ENCODE data around the gene DST. TPM values are rescaled to one million over a fixed set of nuclear protein-coding genes. Genes with fewer than 3 reads are reported as not detected.

The DST gene
- total and polyA plus RNA-seq, 2 of the 8 experiments (the other 6 are each of a cell fraction or from before 2014, with no cell fraction given): 49.4 to 116 TPM

- Histone ChIP-seq H4K5ac (ENCODE audit: insufficient read length, low read depth, low read length) (no peak overlapping the region), H2BK15ac (ENCODE audit: low read length) (no peak overlapping the region), H3K18ac (ENCODE audit: extremely low read depth, low read length) (no peak overlapping the region), H3K79me2 (ENCODE audit: control insufficient read depth in 1 of 2, insufficient read depth in 2 of 2, low read length in 2 of 2) (no peaks in the 10 kb centered on the region), H3K14ac (ENCODE audit: insufficient read length) (no peak overlapping the region), H2AFZ (ENCODE audit: low read length) (no peak overlapping the region), H4K8ac (ENCODE audit: extremely low read depth, insufficient read depth, low read length) (no peak overlapping the region), H2BK20ac (ENCODE audit: low read length) (no peak overlapping the region), H3K4me1 (replicated peaks in 1 of 4; ENCODE audit: control insufficient read depth in 3 of 4, insufficient read depth in 4 of 4, low read length in 3 of 4) (no peaks in the 10 kb centered on the region), H2BK120ac (replicated peaks; ENCODE audit: low read depth, low read length) (no peak overlapping the region), H3K56ac (replicated peaks; ENCODE audit: insufficient read length, low read depth, low read length) (no peak overlapping the region), H2BK5ac (ENCODE audit: low read depth, low read length) (no peak overlapping the region), H4K91ac (replicated peaks; ENCODE audit: insufficient read length, low read length) (no peak overlapping the region), H2BK12ac (ENCODE audit: low read depth, low read length) (no peak overlapping the region), H3K23ac (ENCODE audit: insufficient read length) (no peak overlapping the region), H3K36me3 (ENCODE audit: control insufficient read depth in 2 of 4, insufficient read depth in 4 of 4, low read length in 3 of 4) (peaks cover 4 to 54% (median 27%) of the 10 kb centered on the region in 4 experiments), H3K9me3 (ENCODE audit: insufficient read depth in 2 of 2, low read depth in 1 of 2, low read length in 1 of 2) (no peaks in the 10 kb centered on the region; a peak in 1 of 4 replicates), H3K23me2 (ENCODE audit: low read depth, low read length) (no peaks in the 10 kb centered on the region), H4K20me1 (replicated peaks in 1 of 2; ENCODE audit: control insufficient read depth in 1 of 2, insufficient read depth in 2 of 2, low read length in 2 of 2) (peaks cover 0 to 1% of the 10 kb centered on the region in 2 experiments), H3K4ac (replicated peaks; ENCODE audit: insufficient read length, low read depth, low read length) (no peak overlapping the region), H3K9ac (replicated peaks in 1 of 4; ENCODE audit: extremely low read depth in 1 of 4, low read depth in 3 of 4, low read length in 3 of 4) (no peak overlapping the region), H3K79me1 (ENCODE audit: low read depth, low read length) (no peaks in the 10 kb centered on the region), H3K27ac (ENCODE audit: low read depth, low read length) (no peak overlapping the region), H3K4me3 (ENCODE audit: extremely low read depth in 1 of 4, insufficient read depth in 2 of 4, low read depth in 3 of 4, low read length in 4 of 4) (no peak overlapping the region), H2AK5ac (ENCODE audit: low read depth, low read length) (no peak overlapping the region), H3K27me3 (replicated peaks in 1 of 4; ENCODE audit: control insufficient read depth in 3 of 4, extremely low read depth in 1 of 4, insufficient read depth in 3 of 4, low read length in 3 of 4) (no peaks in the 10 kb centered on the region), H3K4me2 (ENCODE audit: insufficient read depth in 1 of 2, low read depth in 2 of 2, low read length in 2 of 2) (no peak overlapping the region)
- FAIRE-seq (no peak), DNase-seq (ENCODE audit: low read depth in 1 of 2, low spot score in 2 of 2) (no peak)
- CTCF ChIA-PET (ENCODE audit: partially characterized antibody): no interaction called here
- POLR2A ChIA-PET (ENCODE audit: partially characterized antibody): no interaction called here
- WGBS, 2 experiments (ENCODE audit: extremely low coverage in 1 of 2, insufficient coverage in 1 of 2, insufficient read length in 1 of 2, insufficient replicate concordance in 2 of 2, low coverage in 1 of 2, low lambda C conversion rate in 2 of 2, missing lambda C conversion rate in 1 of 2): 87% methylated on average over 1 of the region's 1 CpG; no CpG with 5 or more reads in 1 of the 2 experiments
- TF ChIP-seq RAD21 (IDR thresholded peaks at IDR 0.05 in 1 of 2, conservative IDR thresholded peaks at IDR 0.05 in 1 of 2; ENCODE audit: low read depth in 2 of 2, low read length in 2 of 2) (no peak), TCF12 (IDR thresholded peaks at IDR 0.05; ENCODE audit: low read depth, low read length) (no peak), CBX5 (IDR thresholded peaks at IDR 0.05; ENCODE audit: low read depth, low read length) (no peak), RFX5 (IDR thresholded peaks at IDR 0.05; ENCODE audit: borderline replicate concordance, low read depth, low read length) (no peak), ASH2L (IDR thresholded peaks at IDR 0.05; ENCODE audit: low read length) (no peak), SAP30 (IDR thresholded peaks at IDR 0.05; ENCODE audit: insufficient read depth, insufficient replicate concordance, low read length) (no peak), ATF3 (IDR thresholded peaks at IDR 0.05; ENCODE audit: insufficient read depth, low read depth, low read length) (no peak), NRF1 (IDR thresholded peaks at IDR 0.05; ENCODE audit: low read depth, low read length) (no peak), BRCA1 (IDR thresholded peaks at IDR 0.05; ENCODE audit: low read depth, low read length) (no peak), SP2 (IDR thresholded peaks at IDR 0.05; ENCODE audit: low read length) (no peak), KDM4A (IDR thresholded peaks at IDR 0.05; ENCODE audit: low read depth, low read length, severe bottlenecking) (no peak), JUND (IDR thresholded peaks at IDR 0.05; ENCODE audit: low read length) (no peak)
- TF ChIP-seq, protein P1, sequence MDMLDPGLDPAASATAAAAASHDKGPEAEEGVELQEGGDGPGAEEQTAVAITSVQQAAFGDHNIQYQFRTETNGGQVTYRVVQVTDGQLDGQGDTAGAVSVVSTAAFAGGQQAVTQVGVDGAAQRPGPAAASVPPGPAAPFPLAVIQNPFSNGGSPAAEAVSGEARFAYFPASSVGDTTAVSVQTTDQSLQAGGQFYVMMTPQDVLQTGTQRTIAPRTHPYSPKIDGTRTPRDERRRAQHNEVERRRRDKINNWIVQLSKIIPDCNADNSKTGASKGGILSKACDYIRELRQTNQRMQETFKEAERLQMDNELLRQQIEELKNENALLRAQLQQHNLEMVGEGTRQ (IDR thresholded peaks at IDR 0.05; ENCODE audit: low read length): no peak
Measured at GRCh38 chr6:56605435-56605834, 37.3 kb downstream of the DST start.
